ENCODE results near the gene RNF43.
A peak's percentile ranks its signal among the peaks of the same experiment; 100 is the strongest.

The RNF43 gene

DNA sequence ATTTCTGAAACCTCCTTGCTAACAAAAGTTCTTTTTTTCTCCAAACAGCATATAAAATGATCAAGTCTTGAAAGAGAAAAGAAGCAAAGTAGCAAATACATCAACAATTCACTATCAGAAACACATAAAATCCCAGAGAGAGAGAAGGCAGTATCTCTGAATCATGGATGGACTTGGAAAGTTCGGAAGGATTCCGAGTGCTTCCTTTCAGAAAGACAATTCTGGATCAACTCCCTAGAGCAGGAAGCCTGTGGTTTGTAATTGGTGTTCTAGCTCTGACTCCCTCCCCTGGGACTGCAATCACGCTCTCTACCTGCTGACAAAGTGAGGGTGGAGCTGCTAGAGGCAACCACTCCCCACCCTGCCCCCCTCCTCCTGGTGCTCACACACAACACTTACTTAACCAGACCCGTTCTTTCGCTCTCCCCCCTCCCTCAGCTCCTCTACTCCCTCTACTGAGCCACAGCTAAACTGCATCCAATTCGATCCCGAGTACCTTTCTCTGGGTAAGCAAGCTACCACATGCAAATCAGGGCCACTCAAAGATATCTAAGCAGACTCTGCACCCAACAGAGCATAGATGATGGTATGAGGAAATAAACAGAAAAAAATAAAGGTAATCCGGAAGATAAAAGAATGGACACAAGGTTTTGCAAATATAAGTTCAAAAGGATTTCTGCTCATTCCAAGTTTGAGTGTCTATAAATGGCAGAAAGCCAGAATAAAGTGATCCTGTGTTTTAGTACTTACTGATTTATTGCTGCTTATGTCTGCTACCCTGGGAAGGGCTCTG lies at the start of gene RNF43:
TSS of gene RNF43 (minus strand) at position 235 of the 793 bp plus-strand sequence. CDS start 1,957 bp downstream, outside the sequence.
- peak; percentile 98 for DNase-seq (ENCODE audit: low spot score)

DNA sequence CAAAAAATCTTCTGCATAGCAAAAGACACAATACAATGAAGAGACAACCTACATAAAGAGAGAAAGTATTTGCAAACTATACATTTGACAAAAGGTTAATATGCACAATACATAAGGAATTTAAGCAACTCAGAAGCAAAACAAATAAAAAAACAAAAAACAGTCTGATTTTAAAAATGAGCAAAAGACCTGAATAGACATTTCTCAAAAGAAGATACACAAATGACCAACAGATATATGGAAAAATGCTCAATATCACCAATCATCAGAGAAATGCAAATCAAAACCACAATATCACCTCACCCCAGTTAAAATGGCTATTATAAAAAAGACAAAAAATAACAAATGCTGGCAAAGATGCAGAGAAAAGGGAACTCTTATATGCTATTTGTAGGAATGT lies 38.2 kb upstream of the RNF43 start:
- DNase-seq (ENCODE audit: low spot score), result no peak

DNA sequence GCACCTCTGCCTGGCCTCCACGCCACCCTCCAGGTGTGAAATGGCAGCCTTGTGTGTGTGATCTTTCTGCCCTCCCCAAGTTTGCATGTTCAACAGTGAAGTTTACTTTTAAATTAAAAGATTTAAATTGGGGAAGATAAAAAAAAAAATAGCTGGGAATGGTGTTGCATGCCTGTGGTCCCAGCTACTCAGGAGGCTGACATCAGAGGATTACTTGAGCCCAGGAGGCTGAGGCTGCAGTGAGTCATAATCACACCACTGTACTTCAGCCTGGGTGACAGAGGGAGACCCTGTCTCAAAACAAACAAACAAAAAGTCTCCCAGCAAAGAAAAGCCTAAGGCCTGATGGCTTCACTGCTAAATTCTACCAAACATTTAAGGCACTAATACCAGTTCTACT lies 35.4 kb upstream of the RNF43 start:
- no peak for DNase-seq (ENCODE audit: low spot score)

DNA sequence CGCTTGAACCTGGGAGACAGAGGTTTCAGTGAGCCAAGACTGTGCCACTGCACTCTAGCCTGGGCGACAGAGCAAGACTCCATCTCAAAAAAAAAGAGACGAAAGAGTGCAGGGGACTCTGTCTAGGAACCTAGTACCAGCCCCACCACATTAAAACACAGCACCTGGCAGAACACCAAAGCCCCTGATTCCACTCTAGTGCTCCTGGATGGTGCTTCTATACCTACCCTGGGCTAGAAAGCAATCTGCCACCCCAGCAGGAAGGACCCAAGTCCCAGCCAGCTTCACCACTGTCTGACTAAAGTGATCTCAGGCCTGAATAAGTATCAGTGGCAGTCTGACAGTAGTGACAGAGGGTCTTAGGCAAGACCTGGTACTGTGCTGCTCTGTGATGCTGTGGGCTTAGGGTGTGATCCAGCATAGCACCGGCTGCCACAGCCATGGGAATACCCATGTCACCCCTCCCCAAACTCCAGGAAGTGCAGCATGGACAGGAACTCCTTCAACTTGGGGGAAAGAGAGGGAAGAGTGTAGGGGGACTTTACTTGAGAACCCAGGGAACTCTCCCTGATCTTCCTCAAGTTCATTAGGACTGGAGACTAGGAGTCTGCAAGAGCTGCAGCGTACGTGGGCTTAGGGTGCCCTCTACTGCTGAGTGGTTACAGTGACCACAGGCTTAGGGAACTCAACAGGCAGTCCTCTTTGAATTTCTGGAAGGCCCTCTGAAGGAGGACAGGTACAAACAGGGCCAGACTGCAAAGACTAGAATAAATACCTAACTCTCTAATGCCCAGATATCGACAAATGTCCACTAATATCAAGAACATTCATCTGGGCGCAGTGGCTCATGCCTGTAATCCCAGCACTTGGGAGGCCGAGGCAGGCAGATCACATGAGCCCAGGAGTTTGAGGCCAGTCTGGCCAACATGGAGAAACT lies 30.0 kb upstream of the RNF43 start:
- DNase-seq (ENCODE audit: low spot score), result peak; percentile 77

DNA sequence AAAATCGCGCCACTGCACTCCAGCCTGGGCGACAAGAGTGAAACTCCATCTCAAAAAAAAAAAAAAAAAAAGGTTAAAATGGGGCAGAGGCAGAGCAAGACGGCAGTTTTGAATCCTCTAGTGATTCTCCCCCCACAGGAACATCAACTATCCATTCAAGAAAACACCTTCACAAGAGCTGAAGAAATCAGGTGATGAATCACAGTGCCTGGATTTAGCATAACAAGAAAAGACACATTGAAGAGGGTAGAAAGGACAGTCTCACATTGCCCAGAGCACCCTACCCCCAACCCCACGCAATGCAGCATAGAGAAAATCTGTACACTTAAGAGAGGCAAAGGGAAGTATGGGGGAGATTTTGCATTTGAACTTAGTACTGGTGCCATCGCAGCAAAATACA lies 28.8 kb upstream of the RNF43 start:
- no peak for DNase-seq (ENCODE audit: low spot score)

DNA sequence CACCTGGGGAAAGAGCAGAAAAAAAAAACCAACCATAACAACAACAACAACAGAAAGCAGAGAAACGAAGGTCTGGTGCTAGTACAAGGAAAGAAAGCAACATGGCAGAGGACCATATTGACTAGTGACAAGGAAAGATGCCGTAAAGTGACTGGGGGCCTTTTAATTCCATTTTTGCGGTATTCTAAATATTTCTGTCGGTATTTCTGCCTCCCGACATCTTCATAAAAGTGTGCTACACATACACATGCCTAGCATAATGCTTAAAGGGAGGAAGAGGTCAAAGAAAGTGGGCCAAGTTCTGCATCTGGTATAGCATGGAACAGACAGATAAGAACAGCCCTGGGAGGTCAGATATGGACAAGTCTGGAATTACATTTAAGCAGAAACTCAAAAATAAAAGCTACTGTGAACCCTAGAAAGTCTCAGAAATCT lies 19.5 kb upstream of the RNF43 start:
- DNase-seq (ENCODE audit: low spot score), result no peak

DNA sequence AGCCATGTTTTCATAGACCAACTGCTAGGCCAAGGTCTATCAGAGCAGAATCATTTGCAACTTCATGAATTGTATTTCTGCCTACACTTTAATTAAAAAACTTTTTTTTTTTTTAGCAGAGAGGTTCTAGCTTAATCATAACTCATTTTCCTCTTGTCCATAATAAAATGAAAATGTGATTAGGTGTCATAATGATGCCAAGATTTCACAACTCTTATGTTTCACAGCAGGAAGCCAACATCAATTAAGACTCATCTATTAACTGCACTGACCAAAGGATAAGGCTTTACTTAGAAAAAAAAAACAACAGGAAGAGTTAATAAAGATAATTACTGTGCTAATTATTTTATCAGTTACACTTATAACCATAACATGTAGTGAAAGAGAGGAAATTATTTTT lies 18.9 kb upstream of the RNF43 start:
- DNase-seq (ENCODE audit: low spot score), result no peak

DNA sequence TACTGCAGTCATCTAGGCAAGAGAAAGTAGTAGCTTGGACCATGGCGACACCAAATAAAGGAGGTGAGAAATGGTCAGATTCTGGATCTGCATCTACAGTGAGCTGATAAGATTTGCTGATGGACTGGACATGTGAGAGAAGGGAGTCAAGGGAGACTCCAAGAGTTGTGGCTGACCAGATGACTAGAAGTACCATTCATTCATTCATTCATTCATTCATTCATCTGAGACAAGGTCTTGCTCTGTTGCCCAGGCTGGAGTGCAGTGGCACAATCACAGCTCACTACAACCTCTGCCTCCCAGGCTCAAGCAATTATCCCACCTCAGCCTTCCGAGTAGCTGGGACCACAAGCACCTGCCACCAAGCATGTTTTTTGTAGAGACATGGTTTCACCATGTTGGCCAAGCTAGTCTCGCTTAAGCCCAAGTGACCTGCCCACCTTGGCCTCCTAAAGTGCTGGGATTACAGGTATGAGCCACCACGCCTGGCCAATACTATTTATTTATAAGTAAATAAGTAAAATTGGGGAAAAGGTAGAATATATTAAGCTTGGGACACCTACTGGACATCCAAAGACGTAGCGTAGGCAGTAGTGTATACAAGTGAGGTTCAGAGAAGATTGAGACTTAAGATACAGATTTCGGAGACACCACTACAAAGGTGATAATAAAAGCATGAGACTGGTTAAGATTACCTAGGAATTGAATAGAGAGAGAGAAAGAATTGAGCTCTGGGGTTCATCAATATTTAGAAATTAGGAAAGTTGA lies 15.7 kb upstream of the RNF43 start:
- DNase-seq (ENCODE audit: low spot score), result no peak

DNA sequence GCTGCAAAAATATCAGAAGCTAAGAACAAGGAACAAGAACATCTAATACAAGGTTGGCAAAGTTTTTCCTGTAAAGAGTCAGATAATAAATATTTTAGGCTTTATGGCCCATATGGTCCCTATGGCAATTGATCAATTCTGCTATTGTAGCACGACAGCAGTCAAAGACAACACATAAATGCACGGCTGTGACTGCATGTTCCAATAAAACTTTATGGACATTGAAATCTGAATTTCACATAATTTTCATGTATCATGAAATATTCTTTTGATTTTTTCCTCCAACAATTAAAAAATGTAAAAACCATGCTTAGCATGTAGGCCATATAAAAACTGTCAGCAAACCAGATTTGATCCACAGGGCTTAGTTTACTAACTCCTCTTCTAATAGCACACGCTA lies 10.5 kb upstream of the RNF43 start:
- no peak for DNase-seq (ENCODE audit: low spot score)

DNA sequence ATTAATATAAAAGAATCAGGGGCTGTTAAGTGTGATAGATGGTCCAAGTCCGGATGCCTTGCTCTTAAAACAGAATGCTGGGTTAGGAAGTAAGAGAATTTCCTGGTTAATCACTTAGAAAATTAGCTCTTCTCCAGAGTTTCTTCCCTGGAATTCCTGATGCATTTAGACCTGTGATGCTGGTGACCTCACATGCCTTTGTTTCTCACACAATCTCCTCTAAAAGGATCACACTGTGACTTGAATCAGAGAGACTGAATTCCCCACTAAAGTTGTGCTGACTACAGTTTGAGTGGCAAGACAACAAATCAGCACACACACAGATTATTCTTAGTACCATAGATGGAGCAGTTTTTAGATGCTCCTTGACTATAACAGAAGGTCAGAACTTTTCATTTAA lies 4.4 kb upstream of the RNF43 start:
- DNase-seq (ENCODE audit: low spot score), result no peak

DNA sequence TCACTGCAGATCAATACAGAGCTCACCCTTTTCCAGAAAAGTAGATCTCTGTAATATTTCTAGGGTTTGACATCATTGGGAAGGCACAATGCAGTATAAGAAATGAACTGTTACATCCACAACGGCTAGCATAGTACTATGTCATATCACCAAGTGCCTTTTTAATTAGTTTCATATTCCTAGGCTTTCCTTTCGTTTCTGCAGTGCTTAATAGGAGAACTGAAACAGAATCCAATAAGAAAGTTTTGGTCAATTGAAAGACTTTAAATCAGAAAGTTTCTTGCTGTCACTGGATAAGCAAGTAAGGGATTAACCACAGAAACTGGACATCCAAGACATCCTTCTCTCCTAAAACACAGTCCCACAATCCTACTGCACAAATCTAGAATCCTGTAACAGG lies 3.5 kb upstream of the RNF43 start:
- no peak for DNase-seq (ENCODE audit: low spot score)

DNA sequence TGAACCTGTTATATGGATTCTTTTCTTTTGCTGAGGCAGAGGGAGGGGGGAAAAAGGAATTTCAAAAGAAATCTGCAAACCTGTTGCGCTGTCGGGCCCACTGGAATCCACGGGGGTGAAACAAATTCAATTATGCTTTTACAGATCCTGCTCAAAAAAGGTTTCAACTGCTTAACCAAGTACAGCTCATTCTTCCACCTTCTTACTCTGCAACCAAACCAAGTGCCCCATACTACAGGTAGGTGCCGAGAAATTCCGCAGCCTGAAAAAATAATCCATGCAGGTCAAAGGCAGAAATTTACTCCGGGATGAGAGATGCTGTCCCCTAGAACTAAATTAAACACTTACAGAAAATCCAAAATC lies 416 bp downstream of the RNF43 start:
- no peak for DNase-seq (ENCODE audit: low spot score)

DNA sequence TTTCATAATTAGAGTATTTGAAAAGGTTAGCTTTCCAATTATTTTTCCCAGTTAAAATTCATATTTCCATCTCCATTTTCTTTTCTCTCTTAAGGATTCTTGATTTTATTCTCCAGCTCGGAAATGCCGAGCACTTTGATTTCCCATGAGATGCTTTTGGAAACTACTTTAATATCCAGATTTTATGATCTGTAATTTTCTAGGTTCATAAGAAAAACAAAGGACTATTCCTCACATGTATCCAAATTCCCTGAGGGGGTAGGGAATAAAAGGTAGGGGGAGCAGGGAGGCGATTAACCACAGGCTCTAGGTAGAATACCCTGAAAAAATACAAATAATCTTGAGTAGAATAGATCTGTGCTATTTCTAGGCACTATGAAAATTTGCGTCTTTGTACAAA lies 938 bp downstream of the RNF43 start:
- DNase-seq (ENCODE audit: low spot score), result peak; percentile 16

DNA sequence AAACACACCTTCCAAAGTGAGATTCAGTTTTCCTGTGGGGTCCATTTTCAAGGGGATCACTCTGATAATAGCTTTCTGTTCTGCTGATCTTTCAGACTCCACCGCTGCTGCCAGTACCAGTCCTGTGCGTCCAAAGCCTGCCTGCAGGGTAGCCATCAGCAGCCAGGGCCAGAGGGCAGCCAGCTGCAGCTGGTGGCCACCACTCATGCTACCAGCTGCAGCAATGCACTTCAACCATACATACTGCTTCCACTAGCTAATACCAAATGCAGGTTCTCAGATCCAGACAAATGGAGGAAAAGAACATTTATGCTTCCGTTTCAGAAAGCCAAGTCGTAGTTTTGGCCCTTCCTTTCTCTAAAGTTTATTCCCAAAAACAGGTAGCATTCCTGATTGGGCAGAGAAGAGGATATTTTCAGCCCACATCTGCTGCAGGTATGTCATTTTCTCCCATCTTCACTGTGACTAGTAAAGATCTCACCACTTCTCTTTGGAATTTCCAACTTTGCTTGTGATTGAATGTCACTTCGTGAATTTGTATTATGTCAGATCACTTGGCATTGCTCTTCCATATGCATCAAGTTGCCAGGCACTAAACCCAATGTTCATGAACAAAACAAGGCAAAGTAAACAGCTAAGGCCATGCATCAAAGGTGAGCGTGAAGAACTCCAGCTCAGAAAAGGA lies 1.8 kb downstream of the RNF43 start:
- peak; percentile 64 for DNase-seq (ENCODE audit: low spot score)

DNA sequence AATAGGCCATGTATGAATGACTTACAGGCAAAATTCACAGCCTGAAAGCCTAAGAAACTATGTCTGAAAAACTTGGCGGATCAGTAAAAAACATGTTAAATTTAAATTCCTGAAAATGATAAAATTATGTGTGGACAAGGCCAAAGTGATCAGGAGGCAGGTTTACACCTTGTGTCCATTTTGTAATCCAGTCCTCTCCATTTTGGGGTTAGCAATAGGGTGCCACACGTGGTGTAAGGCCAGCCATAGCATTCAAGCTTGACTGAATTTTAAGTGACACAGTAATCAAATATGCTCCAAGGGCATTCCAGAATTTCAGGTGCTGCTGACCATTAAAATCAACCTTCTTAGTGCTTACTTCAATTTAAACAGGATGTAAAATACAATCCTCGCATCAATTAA lies 2.7 kb downstream of the RNF43 start:
- peak; percentile 79 for DNase-seq (ENCODE audit: low spot score)

DNA sequence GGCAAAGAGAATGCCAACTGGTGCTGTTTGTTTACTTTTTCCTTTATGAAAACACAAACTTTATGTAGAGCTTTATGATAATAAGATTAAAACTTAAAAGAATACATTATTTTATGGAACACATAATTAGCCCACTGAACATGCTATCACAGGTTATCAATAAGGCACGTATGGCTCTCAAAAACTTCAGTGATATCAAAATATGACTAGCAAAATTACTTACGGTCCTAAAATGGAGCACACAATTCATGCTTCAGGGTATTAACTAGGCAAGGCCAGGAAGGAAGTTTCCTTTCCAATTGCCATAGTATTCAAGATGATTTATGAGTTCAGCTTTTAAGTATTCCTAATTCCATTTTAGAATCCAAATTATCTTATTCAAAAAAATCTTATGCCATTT lies 3.6 kb downstream of the RNF43 start:
- peak; percentile 41 for DNase-seq (ENCODE audit: low spot score)

DNA sequence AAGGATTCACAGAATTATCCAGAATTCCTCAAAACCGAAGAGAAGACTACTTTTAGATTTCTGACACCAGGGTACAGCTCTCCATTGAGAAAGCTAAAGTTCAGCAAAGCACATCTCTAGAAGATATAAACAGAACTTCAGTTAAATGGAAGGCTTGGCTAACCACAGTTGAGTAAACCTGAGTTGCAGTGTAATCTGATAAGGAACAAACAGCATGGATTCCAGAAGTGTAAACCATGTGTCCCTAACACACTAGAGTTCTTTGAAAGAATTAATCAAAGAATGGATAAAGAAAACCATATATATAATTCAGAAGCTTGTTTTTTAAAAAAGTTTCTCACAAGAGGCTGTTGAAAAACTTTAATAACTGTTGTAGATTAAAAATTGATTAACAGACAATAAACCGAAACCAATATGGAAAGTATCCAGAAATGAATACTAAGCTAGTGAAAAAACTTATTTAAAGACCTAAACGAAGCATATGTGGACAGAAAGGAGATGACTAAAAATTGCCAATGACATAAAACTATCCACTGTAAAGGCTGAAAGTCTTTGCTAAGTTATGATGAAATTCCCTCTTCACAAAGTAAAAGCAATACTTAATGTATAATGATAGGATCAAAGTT lies 4.3 kb downstream of the RNF43 start:
- peak; percentile 31 for DNase-seq (ENCODE audit: low spot score)

DNA sequence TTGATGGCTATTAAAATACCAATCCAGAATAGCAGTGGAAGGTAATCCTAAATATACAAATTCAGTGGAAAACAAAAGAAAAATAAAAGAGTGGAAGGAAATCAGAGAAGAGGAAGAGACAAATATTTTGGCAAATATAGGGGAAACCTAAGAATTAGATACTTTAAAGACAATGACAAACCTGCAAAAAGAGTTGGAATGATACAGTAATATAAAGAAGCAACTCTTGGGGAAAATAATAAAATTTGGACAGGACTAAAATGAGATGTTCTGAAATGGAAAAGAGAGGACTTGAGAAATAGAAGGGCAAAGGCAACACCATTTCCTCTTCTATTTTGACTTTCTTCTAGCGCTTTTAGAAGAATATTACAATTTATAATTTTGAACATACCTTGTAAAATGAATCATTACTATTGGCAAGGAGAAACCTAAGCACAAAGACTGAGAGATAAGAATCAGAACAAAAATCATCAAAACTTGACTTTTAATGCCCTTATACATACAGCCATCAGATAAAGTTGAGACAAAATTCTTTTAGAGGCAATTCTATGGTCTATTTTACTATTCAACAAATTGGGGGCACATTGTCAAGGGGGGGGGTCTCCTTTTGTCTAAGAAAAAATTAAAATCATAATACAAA lies 5.2 kb downstream of the RNF43 start:
- peak; percentile 11 for DNase-seq (ENCODE audit: low spot score)

DNA sequence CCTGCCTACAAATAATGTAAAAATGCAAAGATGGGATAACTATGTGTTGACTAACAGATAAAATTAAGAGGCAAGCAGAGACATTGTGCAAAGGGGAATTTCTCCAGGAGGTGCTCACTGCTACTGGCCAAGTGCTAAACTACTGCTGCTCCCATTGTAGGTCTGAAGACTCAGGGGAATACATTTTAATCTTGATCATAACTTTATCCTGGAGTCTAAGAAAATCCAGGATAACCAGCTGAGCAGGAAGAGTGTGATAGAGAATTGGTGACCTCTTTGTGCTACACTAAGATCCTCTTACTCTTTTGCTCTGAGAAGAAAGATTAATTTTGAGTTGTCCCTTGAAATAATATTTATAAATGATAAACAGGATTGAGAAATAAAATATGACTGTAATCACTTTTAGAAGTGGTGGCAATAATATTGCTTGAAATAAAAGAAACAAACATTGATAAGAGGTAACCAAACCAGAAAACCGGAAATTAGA lies 5.9 kb downstream of the RNF43 start:
- peak; percentile 12 for DNase-seq (ENCODE audit: low spot score)

DNA sequence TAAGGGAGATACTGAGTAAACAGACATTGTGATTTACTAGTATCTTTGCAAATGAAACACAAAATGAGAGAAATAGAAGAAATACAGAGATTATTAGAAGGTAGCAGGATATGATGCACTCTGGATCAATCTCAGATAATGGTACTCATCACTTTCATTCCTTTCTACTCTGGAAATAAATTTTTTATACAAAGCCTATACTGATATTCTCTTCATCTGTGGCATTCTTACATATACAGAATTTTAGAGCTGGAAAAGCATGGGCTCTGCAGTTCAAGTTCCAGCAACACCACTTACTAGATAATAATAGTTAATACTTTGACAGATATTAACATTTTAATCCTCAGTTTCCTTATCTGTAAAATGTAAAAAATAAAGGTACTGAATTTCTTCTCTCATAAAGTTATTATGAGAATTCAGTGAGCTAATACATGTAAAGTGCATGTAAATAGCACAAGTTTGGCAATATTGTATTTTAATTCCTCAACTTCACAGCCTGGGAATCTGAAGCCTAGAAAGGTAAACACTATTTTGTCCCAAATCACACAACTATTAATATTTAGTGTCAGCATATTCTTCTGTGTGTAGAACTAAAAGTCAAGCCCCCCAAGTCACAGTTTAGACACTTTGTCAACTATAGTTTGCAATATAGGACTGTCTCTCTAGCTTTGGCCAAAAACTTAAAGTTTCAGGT lies 6.5 kb downstream of the RNF43 start:
- no peak for DNase-seq (ENCODE audit: low spot score)
